ENCODE results near the gene ZNF490.

DNA sequence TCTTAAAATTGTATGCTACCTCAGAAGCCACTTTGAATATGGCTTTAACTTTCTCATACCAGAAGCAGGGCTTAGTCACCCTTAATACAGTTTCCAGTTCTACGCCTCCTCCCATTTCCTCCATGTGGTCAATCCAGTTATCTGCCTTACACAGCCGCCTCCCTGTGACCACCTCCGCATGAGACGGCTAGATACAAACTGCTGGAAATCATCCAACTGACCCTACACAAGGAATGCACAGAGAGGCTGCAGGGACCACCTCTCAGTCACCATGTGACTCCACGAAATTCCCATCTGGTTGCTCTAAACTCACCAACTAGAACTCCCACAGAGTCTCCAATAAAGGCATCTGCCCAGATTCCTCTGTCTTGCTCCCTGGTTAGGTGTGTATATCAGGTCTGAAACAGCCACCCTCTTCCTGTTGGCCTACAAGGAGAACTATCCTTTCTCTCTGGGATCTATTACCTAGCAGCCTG lies 66.2 kb downstream of the ZNF490 start:
- TF ChIP-seq, protein P1, sequence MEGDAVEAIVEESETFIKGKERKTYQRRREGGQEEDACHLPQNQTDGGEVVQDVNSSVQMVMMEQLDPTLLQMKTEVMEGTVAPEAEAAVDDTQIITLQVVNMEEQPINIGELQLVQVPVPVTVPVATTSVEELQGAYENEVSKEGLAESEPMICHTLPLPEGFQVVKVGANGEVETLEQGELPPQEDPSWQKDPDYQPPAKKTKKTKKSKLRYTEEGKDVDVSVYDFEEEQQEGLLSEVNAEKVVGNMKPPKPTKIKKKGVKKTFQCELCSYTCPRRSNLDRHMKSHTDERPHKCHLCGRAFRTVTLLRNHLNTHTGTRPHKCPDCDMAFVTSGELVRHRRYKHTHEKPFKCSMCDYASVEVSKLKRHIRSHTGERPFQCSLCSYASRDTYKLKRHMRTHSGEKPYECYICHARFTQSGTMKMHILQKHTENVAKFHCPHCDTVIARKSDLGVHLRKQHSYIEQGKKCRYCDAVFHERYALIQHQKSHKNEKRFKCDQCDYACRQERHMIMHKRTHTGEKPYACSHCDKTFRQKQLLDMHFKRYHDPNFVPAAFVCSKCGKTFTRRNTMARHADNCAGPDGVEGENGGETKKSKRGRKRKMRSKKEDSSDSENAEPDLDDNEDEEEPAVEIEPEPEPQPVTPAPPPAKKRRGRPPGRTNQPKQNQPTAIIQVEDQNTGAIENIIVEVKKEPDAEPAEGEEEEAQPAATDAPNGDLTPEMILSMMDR (IDR thresholded peaks at IDR 0.05), result no peak
- TF ChIP-seq ZFX (IDR thresholded peaks at IDR 0.05; ENCODE audit: borderline replicate concordance), result no peak
